Retinal pigment epithelial cell (primary cell): ENCODE data around the gene CYB561D1.
A peak's percentile ranks its signal among the peaks of the same experiment; 100 is the strongest.
"Not testable (repeated sequence)": the region's sequence is repeated elsewhere in the genome, so short reads cannot be mapped to it uniquely, and the experiment has no call there.

ENCODE experiments used
- DNase-seq: peaks from one replicate; pipeline ENCODE4 v3.0.0-alpha.2; 2010; ENCODE audit warnings: low read depth
- H3K4me3 ChIP-seq: 2 replicates; pipeline ENCODE4 v1.5.1; 2011; ENCODE audit warnings: mild to moderate bottlenecking, low read length, control low read depth, moderate library complexity
- CTCF ChIP-seq: conservative IDR thresholded peaks from 2 replicates; pipeline ENCODE4 v1.5.1; 2011; ENCODE audit warnings: low read depth, low read length, control low read depth, inconsistent platforms

CYB561D1 gene

DNA sequence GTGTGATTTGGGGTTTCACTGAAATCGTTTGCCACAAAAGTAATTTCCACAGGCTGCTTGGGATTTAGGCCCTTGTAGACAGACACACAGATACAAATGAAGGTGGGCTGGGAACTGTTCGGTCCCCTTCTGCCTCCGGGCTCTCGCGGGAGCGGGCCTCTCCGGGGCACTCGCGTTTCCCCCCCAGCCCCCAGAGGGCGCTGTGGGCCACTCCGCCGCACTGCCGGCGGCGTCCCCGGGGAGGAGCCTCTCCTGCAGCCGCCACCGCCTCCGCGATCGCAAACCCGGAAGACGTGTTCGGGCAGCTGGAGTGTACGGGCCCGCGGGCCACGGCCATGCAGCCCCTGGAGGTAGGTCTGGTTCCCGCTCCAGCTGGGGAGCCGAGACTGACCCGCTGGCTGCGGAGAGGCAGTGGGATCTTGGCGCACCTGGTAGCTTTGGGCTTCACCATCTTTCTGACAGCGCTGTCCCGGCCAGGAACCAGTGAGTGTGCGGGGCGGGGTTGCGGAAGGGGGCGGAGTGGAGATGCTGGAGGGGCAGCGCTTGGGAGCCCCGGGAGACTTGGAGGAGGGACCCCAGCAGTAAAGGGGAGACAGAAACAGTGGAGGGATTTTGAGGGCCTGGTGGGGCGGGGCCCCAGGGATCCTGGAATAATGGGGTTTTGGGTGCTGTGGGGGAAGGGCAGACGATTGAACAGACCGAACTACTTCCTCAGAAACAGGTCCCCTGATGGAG, at the start of gene CYB561D1:
Gene CYB561D1, plus strand, starts transcription at position 290 of the 735 bp plus-strand sequence. Its CDS starts 46 bp downstream, at position 336.
- TF ChIP-seq CTCF: peak; percentile 87
- DNase-seq: no peak
- peak within 1 kb of the TSS; percentile 97 for H3K4me3 ChIP-seq

DNA sequence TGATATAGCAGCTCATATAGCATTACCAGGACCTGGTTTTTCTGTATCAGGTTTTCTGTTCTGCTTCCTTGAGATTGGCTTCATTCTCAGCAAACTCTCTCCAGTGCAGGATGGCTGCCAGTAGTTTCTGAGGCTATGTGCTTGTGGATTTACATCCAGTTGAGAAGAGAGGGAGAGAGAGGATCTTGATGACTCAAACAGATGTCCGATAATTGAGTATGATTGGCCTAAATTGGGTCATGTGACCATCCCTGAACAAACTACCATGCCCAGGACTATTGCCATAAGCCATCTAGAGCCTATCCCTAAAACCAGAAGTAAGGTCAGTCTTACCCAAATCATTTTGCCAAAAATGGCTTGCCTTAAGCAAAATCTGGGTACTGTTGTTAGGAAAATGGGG, 49.5 kb upstream of the CYB561D1 start:
- no peak overlapping the region for H3K4me3 ChIP-seq
- DNase-seq: no peak
- TF ChIP-seq CTCF: no peak

DNA sequence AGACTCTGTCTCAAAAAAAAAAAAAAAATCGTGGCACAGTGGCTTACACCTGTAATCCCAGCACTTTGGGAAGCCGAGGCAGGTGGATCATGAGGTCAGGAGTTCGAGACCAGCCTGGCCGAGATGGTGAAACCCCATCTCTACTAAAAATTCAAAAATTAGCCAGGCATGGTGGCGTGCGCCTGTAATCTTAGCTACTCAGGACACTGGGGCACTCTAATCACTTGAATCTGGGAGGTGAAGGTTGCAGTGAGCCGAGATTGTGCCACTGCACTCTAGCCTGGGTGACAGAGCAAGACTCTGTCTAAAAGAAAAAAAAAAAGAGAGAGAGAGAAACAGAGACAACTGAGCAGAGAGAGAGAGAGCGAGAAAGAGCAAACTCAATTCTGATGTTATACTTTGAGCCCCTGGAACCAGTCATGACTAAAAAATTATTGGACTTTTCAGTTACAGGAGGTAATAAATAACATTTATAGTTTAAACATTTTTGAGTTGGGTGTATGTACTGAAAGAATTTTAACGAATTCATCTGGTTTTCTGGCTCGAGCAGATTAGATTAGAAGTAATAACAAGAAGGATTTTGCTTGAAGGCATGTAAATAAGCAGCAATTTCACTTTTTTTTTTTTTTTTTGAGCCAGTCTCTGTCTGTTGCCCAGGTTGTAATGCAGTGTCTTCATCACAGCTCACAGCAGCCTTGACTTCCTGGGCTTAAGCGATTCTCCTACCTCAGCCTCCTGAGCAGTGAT, 47.8 kb upstream of the CYB561D1 start:
- not testable (repeated sequence) for DNase-seq

GRCh38 chr1:109447524-109447923, 46.4 kb upstream of the CYB561D1 start:
- TF ChIP-seq CTCF: no peak
- no peak overlapping the region for H3K4me3 ChIP-seq
- no peak for DNase-seq

More for the DNA sequence above, 47.8 kb upstream of the CYB561D1 start:
- H3K4me3 ChIP-seq: not testable (repeated sequence)

DNA sequence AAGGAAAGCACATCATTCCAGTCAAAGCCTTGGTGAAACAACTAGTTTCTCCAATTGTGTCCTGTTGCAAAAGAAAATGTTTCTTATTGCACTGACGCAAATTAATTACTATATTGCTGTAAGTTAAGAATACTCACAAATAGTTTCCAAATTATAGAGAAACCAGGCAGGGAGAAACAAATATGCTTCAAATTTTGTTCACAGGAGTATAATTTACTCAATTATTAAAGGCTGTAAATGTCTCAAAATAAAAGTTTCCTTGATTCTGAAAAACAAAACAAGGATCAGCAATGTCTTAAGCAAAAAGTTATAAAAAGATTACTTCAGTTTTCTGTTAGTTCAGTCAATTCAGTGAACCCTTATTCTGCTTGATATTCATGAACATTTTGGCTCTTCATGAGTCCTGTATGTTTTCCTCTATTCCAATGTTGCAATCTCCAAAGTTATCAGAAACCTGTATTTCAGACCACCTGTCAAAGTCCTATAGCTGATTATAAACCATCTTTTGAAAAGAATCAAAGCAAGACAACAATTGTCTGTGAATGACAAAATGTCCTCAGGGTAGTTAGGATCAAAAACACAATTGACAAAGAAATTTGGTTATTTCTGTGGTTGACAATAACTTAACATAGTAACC, 39.3 kb upstream of the CYB561D1 start:
- no peak for TF ChIP-seq CTCF
- H3K4me3 ChIP-seq: no peak overlapping the region
- DNase-seq: no peak

GRCh38 chr1:109457819-109458218, 36.1 kb upstream of the CYB561D1 start:
- H3K4me3 ChIP-seq: no peak overlapping the region
- DNase-seq: no peak
- TF ChIP-seq CTCF: no peak

GRCh38 chr1:109466125-109466451, 27.8 kb upstream of the CYB561D1 start:
- TF ChIP-seq CTCF: no peak
- peak overlapping the region; percentile 41 for H3K4me3 ChIP-seq
- no peak for DNase-seq
